ENCODE measurements around the gene NPAS3. TPM values are rescaled to one million over a fixed set of nuclear protein-coding genes. Genes with fewer than 3 reads are reported as not detected.

The NPAS3 gene
- total RNA-seq, 2 experiments from 2014 or later: not detected

DNA sequence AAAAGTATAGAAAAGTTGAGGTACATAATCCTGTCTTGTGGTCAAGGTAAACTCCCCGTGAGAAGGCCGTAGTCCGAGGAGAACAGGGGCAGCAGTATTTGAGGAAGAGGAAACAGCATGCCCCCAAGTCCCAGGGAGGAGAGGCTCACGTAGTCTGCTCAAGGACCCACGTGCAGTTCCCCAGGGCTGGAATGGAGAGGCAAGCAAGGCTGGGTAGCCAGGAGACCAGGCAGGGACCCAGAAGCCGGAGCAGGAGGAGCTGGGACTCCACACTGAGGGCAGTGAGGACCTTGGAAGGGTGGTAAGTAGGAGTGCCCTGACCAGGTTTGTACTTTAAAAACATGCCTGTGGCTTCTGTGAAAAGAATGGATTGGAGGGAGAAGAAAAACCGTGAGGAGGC lies 912.1 kb downstream of the NPAS3 start:
- Histone ChIP-seq H3K36me3 (ENCODE audit: insufficient read depth, low read length) (no peaks in the 10 kb centered on the region), H3K79me2 (ENCODE audit: insufficient read depth, low read depth, low read length) (no peaks in the 10 kb centered on the region), H3K9me3 (ENCODE audit: low read length) (no peaks in the 10 kb centered on the region), H3K27ac (ENCODE audit: low read depth, low read length, poor library complexity, severe bottlenecking) (no peak overlapping the region), H3K4me3 (ENCODE audit: low read depth, low read length, poor library complexity, severe bottlenecking) (no peak overlapping the region), H3K4me2 (ENCODE audit: low read length) (no peak overlapping the region), H4K20me1 (ENCODE audit: insufficient read depth, low read length) (no peaks in the 10 kb centered on the region), H2AFZ (ENCODE audit: low read length) (no peak overlapping the region), H3K9me2 (ENCODE audit: insufficient read depth, low read length) (no peaks in the 10 kb centered on the region), H3K4me1 (ENCODE audit: insufficient read depth, low read length, poor library complexity, severe bottlenecking) (no peaks in the 10 kb centered on the region)
- no peak for DNase-seq (ENCODE audit: low spot score)
- TF ChIP-seq, protein P1, sequence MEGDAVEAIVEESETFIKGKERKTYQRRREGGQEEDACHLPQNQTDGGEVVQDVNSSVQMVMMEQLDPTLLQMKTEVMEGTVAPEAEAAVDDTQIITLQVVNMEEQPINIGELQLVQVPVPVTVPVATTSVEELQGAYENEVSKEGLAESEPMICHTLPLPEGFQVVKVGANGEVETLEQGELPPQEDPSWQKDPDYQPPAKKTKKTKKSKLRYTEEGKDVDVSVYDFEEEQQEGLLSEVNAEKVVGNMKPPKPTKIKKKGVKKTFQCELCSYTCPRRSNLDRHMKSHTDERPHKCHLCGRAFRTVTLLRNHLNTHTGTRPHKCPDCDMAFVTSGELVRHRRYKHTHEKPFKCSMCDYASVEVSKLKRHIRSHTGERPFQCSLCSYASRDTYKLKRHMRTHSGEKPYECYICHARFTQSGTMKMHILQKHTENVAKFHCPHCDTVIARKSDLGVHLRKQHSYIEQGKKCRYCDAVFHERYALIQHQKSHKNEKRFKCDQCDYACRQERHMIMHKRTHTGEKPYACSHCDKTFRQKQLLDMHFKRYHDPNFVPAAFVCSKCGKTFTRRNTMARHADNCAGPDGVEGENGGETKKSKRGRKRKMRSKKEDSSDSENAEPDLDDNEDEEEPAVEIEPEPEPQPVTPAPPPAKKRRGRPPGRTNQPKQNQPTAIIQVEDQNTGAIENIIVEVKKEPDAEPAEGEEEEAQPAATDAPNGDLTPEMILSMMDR (conservative IDR thresholded peaks at IDR 0.05; ENCODE audit: low read length): no peak
- ChIA-PET POLR2A (no interaction called here), CTCF (ENCODE audit: unreplicated experiment) (no interaction called here)
- intact Hi-C loops (cut with micrococcal nuclease; ENCODE audit: unreplicated experiment): no loop called here
- no TSS peak for BruUV-seq (replicated peaks)

DNA sequence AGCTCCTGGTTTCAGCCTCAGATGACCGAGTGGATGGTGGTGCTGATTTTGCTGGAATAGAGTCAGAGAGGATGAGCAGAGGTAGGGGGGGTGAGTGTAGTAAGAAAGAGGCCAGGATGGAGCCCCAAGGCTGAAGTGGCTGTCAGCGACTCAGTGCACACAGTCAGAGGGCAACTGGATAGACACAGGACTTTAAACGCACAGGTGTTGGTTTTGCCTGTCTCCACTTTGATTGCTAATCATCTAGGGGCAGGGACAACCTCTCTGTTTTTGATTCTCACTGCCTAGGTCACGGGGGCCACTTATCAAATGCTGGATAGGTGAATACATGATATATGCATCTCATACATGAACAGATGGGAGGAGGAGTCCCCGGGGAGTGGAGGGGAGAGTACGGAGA lies 912.7 kb downstream of the NPAS3 start:
- no peak for DNase-seq (ENCODE audit: low spot score)
- Histone ChIP-seq H3K4me3 (ENCODE audit: low read depth, low read length, poor library complexity, severe bottlenecking) (no peak overlapping the region), H3K4me2 (ENCODE audit: low read length) (no peak overlapping the region), H4K20me1 (ENCODE audit: insufficient read depth, low read length) (no peaks in the 10 kb centered on the region), H3K4me1 (ENCODE audit: insufficient read depth, low read length, poor library complexity, severe bottlenecking) (no peaks in the 10 kb centered on the region), H2AFZ (ENCODE audit: low read length) (no peak overlapping the region), H3K27ac (ENCODE audit: low read depth, low read length, poor library complexity, severe bottlenecking) (no peak overlapping the region), H3K79me2 (ENCODE audit: insufficient read depth, low read depth, low read length) (no peaks in the 10 kb centered on the region), H3K9me2 (ENCODE audit: insufficient read depth, low read length) (no peaks in the 10 kb centered on the region), H3K9me3 (ENCODE audit: low read length) (no peaks in the 10 kb centered on the region), H3K36me3 (ENCODE audit: insufficient read depth, low read length) (no peaks in the 10 kb centered on the region)
- TF ChIP-seq EZH2phosphoT487 (IDR thresholded peaks at IDR 0.05; ENCODE audit: borderline replicate concordance, low read depth, low read length): no peak
- TF ChIP-seq, protein P1 (conservative IDR thresholded peaks at IDR 0.05; ENCODE audit: low read length): no peak
- no TSS peak for BruUV-seq (replicated peaks)
- intact Hi-C loops (cut with micrococcal nuclease; ENCODE audit: unreplicated experiment): no loop called here
- POLR2A ChIA-PET: interaction anchor here (0.6 to 0.7 kb wide), 2 partner anchors 158 to 475 kb away, joined by 3 read pairs; no protein-coding TSS in a partner anchor
- CTCF ChIA-PET (ENCODE audit: unreplicated experiment): interaction anchor here (0.9 kb wide), 1 partner anchor 10 kb away, joined by 3 read pairs; no protein-coding TSS in a partner anchor

DNA sequence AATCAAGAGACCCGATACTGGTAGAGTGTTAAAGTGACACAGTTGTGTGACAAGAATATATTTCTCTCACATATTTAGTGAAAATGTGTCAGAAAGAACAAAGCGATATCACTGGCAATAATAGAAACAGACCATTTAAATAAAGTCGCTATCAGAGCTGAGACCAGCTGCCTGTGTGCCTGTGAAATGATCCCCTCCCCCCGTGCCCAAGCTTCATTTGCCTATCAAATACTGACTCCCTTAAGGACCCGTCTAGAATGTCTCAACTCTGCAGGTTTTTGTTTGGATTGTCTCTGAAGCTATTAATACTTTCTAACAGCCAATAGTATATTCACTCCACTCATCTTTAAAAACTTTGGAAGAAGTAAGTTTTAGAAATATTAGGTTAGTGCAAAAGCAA lies 913.3 kb downstream of the NPAS3 start:
- ChIA-PET POLR2A (interaction anchor here (0.6 to 0.7 kb wide), 2 partner anchors 159 to 475 kb away, joined by 3 read pairs; no protein-coding TSS in a partner anchor), CTCF (ENCODE audit: unreplicated experiment) (interaction anchor here (0.9 kb wide), 1 partner anchor 11 kb away, joined by 3 read pairs; no protein-coding TSS in a partner anchor)
- Histone ChIP-seq H3K79me2 (ENCODE audit: insufficient read depth, low read depth, low read length) (no peaks in the 10 kb centered on the region), H3K4me3 (ENCODE audit: low read depth, low read length, poor library complexity, severe bottlenecking) (no peak overlapping the region), H3K4me1 (ENCODE audit: insufficient read depth, low read length, poor library complexity, severe bottlenecking) (no peaks in the 10 kb centered on the region), H3K36me3 (ENCODE audit: insufficient read depth, low read length) (no peaks in the 10 kb centered on the region), H4K20me1 (ENCODE audit: insufficient read depth, low read length) (no peaks in the 10 kb centered on the region), H3K4me2 (ENCODE audit: low read length) (no peak overlapping the region), H3K9me3 (ENCODE audit: low read length) (no peaks in the 10 kb centered on the region), H2AFZ (ENCODE audit: low read length) (no peak overlapping the region), H3K9me2 (ENCODE audit: insufficient read depth, low read length) (no peaks in the 10 kb centered on the region), H3K27ac (ENCODE audit: low read depth, low read length, poor library complexity, severe bottlenecking) (no peak overlapping the region)
- no peak for TF ChIP-seq EZH2phosphoT487 (IDR thresholded peaks at IDR 0.05; ENCODE audit: borderline replicate concordance, low read depth, low read length)
- TF ChIP-seq, protein P1 (conservative IDR thresholded peaks at IDR 0.05; ENCODE audit: low read length): no peak
- DNase-seq (ENCODE audit: low spot score): no peak
- intact Hi-C loops (cut with micrococcal nuclease; ENCODE audit: unreplicated experiment): no loop called here
- no TSS peak for BruUV-seq (replicated peaks)
